ENCODE measurements around the gene RPN2.

The RPN2 gene

GRCh38 chr20:37172836-37173235, 6.3 kb upstream of the RPN2 start:
- H3K4me3 ChIP-seq (ENCODE audit: low read depth, low read length), result no peak overlapping the region
- in situ Hi-C loops (cut with HindIII; ENCODE audit: low sequenced_read_pairs), result no loop called here
- DNase-seq (ENCODE audit: low read depth, low spot score), result no peak
- TF ChIP-seq CTCF (IDR thresholded peaks at IDR 0.05; ENCODE audit: low read depth, low read length), result no peak

GRCh38 chr20:37179683-37180524, 774 bp downstream of the RPN2 start:
- H3K4me3 ChIP-seq (ENCODE audit: low read depth, low read length), result peak overlapping the region; percentile 71
- no peak for TF ChIP-seq CTCF (IDR thresholded peaks at IDR 0.05; ENCODE audit: low read depth, low read length)
- peak; percentile 56 for DNase-seq (ENCODE audit: low read depth, low spot score)
- in situ Hi-C loops (cut with HindIII; ENCODE audit: low sequenced_read_pairs), result no loop called here

GRCh38 chr20:37185686-37186085, 6.6 kb downstream of the RPN2 start:
- no peak for DNase-seq (ENCODE audit: low read depth, low spot score)
- TF ChIP-seq CTCF (IDR thresholded peaks at IDR 0.05; ENCODE audit: low read depth, low read length), result no peak
- in situ Hi-C loops (cut with HindIII; ENCODE audit: low sequenced_read_pairs), result no loop called here
- no peak overlapping the region for H3K4me3 ChIP-seq (ENCODE audit: low read depth, low read length)

- TF ChIP-seq CTCF (IDR thresholded peaks at IDR 0.05; ENCODE audit: low read depth, low read length), result no peak
- H3K4me3 ChIP-seq (ENCODE audit: low read depth, low read length), result no peak overlapping the region
- DNase-seq (ENCODE audit: low read depth, low spot score), result no peak
- in situ Hi-C loops (cut with HindIII; ENCODE audit: low sequenced_read_pairs), result no loop called here
Observed at GRCh38 chr20:37188787-37189186, 9.7 kb downstream of the RPN2 start.

GRCh38 chr20:37189416-37190016, 10.4 kb downstream of the RPN2 start:
- H3K4me3 ChIP-seq (ENCODE audit: low read depth, low read length), result no peak overlapping the region
- DNase-seq (ENCODE audit: low read depth, low spot score), result no peak
- in situ Hi-C loops (cut with HindIII; ENCODE audit: low sequenced_read_pairs), result no loop called here
- TF ChIP-seq CTCF (IDR thresholded peaks at IDR 0.05; ENCODE audit: low read depth, low read length), result no peak

- TF ChIP-seq CTCF (IDR thresholded peaks at IDR 0.05; ENCODE audit: low read depth, low read length), result no peak
- in situ Hi-C loops (cut with HindIII; ENCODE audit: low sequenced_read_pairs), result no loop called here
- no peak overlapping the region for H3K4me3 ChIP-seq (ENCODE audit: low read depth, low read length)
- DNase-seq (ENCODE audit: low read depth, low spot score), result no peak
Observed at GRCh38 chr20:37190354-37191112, 11.4 kb downstream of the RPN2 start.
